Measurements from ENCODE around the gene NTRK3.

DNA sequence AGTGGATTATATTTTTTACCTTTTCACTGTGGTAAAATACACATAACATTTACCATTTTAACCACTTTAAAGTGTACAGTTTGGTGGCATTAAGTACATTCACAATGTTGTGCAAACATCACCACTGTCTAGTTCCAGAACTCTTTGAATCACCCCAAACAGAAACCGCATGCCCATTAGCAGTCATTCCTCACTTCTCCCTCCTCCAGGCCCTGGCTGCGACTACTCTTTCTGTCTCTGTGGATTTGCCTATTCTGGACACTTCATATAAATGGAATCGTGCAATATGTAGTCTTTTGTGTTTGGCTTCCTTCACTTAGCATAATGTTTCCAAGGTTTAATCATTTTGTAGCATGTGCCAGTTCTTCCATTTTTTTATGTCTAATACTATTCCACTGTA lies 409.8 kb downstream of the NTRK3 start:
- TF ChIP-seq CTCF (IDR thresholded peaks at IDR 0.05) (no peak), POLR2A (IDR thresholded peaks at IDR 0.05) (no peak)
